ENCODE results near the gene SORCS2.

The SORCS2 gene

GRCh38 chr4:7777017-7777710, 584.8 kb downstream of the SORCS2 start:
- TF ChIP-seq FOXP2 (optimal IDR thresholded peaks at IDR 0.05; ENCODE audit: borderline replicate concordance, extremely low read depth, extremely low read length, insufficient read depth) (no peak), SIN3A (IDR thresholded peaks at IDR 0.05; ENCODE audit: borderline replicate concordance, insufficient read depth, low read length) (no peak), REST (IDR thresholded peaks at IDR 0.05; ENCODE audit: insufficient read depth in 1 of 2, low read depth in 2 of 2, low read length in 2 of 2) (no peak), POLR2AphosphoS5 (IDR thresholded peaks at IDR 0.05; ENCODE audit: low read depth, low read length) (no peak), TAF1 (IDR thresholded peaks at IDR 0.05; ENCODE audit: borderline replicate concordance, insufficient read depth, low read length) (no peak)

DNA sequence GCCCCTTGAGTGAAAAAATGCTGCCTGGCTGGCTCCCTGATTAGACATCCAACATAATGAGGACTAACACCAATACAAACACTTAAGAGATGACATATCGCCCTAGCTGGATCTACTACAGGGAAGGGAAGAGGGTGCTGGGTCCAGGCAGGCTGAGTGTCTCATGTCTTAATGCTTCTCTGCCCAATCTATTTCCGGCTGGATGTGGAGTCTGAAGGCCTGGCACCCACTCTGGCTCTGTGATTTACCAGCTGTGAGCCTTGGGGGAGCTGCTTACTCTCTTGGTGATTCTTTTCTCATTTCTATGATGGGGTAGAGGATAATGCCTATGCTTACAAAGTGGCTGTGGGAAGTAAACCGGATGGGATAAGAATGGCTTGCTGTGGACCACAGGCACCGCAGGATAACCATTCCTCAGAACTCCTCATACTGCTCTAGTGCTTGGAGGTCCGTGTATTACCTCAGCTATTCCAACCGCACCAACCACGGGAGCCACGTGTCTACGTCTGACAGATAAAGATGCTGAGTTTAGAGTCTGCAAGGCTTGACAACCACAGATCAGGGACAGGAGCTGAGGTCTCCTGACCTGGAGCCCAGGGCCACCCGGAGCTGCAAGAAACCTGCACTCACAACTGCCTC, 585.7 kb downstream of the SORCS2 start:
- no peak for TF ChIP-seq SIN3A (IDR thresholded peaks at IDR 0.05; ENCODE audit: borderline replicate concordance, insufficient read depth, low read length)
- no peak for TF ChIP-seq REST (IDR thresholded peaks at IDR 0.05; ENCODE audit: insufficient read depth in 1 of 2, low read depth in 2 of 2, low read length in 2 of 2)
- TF ChIP-seq TAF1 (IDR thresholded peaks at IDR 0.05; ENCODE audit: borderline replicate concordance, insufficient read depth, low read length) = no peak
- TF ChIP-seq POLR2AphosphoS5 (IDR thresholded peaks at IDR 0.05; ENCODE audit: low read depth, low read length) = no peak
- no peak for TF ChIP-seq FOXP2 (optimal IDR thresholded peaks at IDR 0.05; ENCODE audit: borderline replicate concordance, extremely low read depth, extremely low read length, insufficient read depth)

DNA sequence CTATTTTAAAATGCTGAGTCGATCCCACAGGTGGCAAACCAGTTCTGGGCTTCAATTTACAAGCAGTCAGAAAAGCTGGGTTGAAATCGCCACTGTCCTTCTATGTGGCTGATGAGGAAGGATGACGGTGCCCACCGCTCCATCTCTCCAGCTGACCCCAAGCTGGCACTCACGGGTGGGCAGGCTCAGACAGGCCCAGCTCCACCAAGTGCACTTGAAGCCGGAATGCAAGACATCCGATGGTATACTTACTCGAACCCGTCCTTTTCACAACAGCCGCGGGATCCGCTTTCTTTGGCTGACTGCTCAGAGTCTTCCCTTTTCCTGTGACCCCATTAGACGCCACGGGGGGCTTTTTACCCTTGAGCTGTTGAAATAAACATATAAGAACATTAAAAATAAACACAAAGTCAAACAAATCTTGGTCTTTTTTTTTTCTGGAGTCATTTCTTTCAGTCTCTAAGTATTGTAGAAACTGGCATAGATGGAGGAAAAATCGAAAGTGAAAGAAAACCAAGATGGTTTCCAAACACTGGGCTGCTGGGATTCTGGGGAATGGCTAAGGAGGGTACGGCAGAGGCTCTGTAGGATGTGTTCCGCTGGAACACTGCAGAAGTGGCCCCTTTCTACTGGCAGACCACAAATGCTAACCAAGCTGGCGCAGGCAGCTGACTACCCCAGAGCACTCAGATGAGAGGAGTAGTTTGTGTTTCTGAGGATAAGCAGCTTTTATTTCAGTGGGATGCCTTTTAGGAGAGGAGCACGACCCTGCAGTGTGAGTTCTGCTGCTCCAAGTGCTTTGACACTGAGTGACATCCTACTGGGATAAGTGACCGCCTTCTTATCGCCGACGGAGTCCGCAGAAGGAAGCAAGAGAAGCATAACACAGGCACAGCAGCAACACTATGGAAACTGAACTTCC, 586.4 kb downstream of the SORCS2 start:
- TF ChIP-seq TAF1 (IDR thresholded peaks at IDR 0.05; ENCODE audit: borderline replicate concordance, insufficient read depth, low read length) (no peak), SIN3A (IDR thresholded peaks at IDR 0.05; ENCODE audit: borderline replicate concordance, insufficient read depth, low read length) (no peak), REST (IDR thresholded peaks at IDR 0.05; ENCODE audit: insufficient read depth in 1 of 2, low read depth in 2 of 2, low read length in 2 of 2) (no peak), FOXP2 (optimal IDR thresholded peaks at IDR 0.05; ENCODE audit: borderline replicate concordance, extremely low read depth, extremely low read length, insufficient read depth) (no peak)

GRCh38 chr4:7779432-7779768, 587.1 kb downstream of the SORCS2 start:
- TF ChIP-seq REST (IDR thresholded peaks at IDR 0.05; ENCODE audit: insufficient read depth in 1 of 2, low read depth in 2 of 2, low read length in 2 of 2) = no peak
- TF ChIP-seq SIN3A (IDR thresholded peaks at IDR 0.05; ENCODE audit: borderline replicate concordance, insufficient read depth, low read length) = no peak
- TF ChIP-seq POLR2AphosphoS5 (IDR thresholded peaks at IDR 0.05; ENCODE audit: low read depth, low read length) = no peak
- no peak for TF ChIP-seq FOXP2 (optimal IDR thresholded peaks at IDR 0.05; ENCODE audit: borderline replicate concordance, extremely low read depth, extremely low read length, insufficient read depth)
- no peak for TF ChIP-seq TAF1 (IDR thresholded peaks at IDR 0.05; ENCODE audit: borderline replicate concordance, insufficient read depth, low read length)

All from PFSK-1 (cell line).